SW 1271 (cell line): Measurements from ENCODE around the gene CD164L2.

ENCODE experiments used
- DNase-seq, 2 experiments: peaks; one replicate each; lab custom pipeline; 2025; lab: John Stamatoyannopoulos, UW

The CD164L2 gene

DNA sequence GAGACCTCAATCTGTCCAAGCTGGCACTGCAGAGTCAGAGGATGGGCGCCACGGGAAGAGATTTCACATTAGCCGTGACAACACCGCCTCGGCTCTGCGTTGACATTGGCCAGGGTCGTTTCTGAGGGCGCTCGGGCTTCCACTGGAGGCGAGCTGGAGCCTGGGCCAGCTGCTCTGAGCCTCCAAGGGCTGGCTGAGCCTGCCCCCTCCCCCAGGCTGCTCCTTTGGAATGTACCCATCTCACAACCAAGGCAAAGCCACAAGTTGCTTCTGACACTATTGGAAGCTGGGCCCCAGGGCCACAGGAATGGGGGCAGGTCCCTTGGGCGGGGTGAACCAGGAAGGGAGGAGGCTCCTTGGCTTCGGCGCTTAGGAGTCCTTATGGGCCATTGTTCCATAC is 21.9 kb upstream of the CD164L2 start:
- no peak for DNase-seq

- no peak for DNase-seq
These were observed 20.8 kb upstream of the CD164L2 start for GRCh38 chr1:27403931-27404330.

GRCh38 chr1:27403065-27403726 is 20.1 kb upstream of the CD164L2 start:
- no peak for DNase-seq

DNA sequence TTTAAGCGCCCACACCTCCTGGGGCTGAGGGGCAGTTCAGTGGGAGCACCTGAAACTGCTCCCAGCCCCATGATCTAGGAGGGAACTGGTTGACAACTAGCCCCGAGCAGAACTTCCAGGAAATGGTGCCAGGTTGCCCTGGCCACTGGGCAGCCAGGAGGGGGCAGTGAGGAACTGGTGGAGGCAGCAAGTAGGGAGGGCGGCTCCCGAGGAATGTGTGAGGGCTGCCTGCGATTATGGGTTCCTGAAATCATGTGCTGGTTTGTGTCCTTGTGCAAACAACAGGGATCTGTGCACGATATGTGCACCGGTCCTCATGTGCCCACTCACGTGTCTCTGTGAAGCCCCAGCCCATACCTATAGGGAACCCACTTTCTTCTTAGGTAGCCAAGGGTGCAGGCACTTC is 19.2 kb upstream of the CD164L2 start:
- DNase-seq: no peak

DNA sequence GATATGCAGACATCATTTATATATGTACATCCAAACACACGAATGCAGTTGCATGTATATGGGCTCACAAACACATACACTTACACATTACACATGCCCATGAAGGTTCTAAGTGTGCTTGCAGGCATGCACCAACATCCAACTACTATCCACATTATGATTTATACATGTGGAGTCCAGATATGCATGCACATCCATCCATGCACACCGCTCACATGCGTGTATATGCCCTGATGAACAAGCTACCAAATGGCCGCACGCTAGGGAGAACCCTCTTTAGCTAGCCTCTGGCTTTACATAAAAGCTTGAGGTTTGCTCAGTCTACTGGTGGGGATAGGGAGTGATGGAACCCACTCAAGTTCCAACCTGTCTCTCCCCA is 17.8 kb upstream of the CD164L2 start:
- DNase-seq: no peak

DNA sequence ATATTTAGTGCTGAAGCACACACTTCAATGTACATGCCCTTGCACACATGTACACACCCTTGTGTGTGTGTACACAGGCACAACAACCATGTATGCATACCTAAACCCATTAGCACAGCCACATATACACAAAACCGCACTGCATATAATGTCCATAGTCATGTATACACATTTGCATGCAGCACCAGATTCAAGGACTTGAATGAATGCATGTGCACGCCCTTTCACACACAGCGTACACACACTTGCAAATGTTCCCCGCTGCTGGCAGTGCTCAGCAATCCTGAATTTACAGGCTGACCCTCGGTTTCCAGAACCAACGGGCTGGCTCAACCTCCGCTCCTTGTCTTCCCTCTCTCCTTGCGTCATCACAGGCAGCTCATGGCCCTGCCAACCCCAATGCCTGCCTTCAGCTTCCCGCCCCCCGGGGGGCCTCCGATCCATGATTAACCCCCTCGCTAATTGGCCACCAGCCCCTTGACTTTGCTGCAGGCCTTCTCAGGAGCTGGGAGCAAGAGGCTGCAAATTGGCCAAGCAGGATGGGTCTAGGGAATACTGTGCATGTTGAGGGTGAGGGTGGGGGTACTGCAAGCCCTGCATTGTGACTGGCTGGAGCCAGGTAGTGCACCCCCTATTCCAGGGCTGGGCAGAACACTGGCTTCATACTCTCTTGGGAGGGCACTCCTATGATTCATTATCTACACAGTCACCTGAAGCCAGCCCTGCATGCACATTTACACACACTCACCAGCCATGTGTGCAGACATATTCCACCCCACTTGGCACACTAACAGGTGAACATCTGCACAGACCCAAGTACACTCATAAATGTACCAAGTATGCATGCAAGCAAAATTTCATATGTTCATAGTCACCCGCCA is 17.2 kb upstream of the CD164L2 start:
- DNase-seq: no peak

- DNase-seq: no peak
These were observed 16.3 kb upstream of the CD164L2 start for GRCh38 chr1:27399251-27400025.

- no peak for DNase-seq
These were observed 15.4 kb upstream of the CD164L2 start for GRCh38 chr1:27398405-27399149.

GRCh38 chr1:27397749-27398148 is 14.6 kb upstream of the CD164L2 start:
- no peak for DNase-seq

DNA sequence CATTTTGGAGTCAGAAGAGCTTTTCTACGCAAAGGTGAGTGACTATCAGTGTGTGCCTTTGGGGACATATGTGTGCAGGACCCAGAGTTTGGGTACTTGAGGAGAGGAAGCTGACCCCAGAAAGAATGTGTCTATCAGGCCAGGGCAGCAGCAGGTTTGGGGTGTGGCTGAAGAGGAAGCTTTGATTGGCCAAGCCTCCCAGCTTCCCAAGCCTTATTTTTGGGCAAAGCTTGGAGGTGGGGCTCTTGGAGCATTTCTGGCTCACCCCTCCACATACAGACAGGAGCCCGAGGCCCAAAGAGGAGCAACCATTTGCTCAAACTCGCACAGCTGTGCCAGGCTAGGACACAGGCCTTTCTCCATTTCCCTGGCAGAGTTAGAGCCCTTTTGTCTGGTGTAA is 14.0 kb upstream of the CD164L2 start:
- DNase-seq: no peak

GRCh38 chr1:27395441-27396195 is 12.5 kb upstream of the CD164L2 start:
- peak; percentile 46 to 50 for DNase-seq

DNA sequence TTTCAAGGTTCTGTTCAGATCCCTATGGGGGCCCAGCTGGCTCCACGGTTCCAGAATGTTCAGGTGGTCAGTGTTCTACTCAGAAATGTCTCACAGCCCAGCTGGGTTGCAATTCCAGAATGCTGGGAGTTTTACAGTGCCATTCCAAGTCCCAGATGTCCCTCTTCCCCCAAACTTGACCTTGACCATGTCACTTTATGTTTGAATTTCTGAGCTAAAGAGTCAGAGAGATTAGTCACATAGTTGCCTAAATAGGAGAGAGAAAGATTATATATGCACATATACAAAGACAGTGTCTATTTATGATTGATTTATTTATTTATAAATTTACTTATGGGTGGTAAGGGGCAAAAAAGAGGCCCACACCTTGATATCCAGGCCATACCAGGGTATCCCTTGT is 11.8 kb upstream of the CD164L2 start:
- no peak for DNase-seq

DNA sequence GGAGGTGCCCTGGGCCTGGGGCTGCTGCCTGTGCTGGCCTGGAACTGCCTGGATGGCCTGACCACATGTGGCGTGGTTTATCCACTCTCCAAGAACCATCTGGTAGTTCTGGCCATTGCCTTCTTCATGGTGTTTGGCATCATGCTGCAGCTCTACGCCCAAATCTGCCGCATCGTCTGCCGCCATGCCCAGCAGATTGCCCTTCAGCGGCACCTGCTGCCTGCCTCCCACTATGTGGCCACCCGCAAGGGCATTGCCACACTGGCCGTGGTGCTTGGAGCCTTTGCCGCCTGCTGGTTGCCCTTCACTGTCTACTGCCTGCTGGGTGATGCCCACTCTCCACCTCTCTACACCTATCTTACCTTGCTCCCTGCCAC is 11.1 kb upstream of the CD164L2 start:
- no peak for DNase-seq

DNA sequence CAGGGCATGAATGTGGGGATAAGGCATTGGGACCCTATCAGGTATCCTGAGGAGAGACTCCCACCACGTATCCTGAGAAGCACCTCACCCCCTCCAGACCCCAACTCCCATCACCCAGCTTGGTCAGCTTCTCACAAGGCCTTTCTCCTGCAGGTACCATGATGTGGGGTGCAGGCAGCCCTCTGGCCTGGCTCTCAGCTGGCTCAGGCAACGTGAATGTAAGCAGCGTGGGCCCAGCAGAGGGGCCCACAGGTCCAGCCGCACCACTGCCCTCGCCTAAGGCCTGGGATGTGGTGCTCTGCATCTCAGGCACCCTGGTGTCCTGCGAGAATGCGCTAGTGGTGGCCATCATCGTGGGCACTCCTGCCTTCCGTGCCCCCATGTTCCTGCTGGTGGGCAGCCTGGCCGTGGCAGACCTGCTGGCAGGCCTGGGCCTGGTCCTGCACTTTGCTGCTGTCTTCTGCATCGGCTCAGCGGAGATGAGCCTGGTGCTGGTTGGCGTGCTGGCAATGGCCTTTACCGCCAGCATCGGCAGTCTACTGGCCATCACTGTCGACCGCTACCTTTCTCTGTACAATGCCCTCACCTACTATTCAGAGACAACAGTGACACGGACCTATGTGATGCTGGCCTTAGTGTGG is 10.6 kb upstream of the CD164L2 start:
- no peak for DNase-seq

- DNase-seq: no peak
These were observed 9.9 kb upstream of the CD164L2 start for GRCh38 chr1:27392778-27393635.

DNA sequence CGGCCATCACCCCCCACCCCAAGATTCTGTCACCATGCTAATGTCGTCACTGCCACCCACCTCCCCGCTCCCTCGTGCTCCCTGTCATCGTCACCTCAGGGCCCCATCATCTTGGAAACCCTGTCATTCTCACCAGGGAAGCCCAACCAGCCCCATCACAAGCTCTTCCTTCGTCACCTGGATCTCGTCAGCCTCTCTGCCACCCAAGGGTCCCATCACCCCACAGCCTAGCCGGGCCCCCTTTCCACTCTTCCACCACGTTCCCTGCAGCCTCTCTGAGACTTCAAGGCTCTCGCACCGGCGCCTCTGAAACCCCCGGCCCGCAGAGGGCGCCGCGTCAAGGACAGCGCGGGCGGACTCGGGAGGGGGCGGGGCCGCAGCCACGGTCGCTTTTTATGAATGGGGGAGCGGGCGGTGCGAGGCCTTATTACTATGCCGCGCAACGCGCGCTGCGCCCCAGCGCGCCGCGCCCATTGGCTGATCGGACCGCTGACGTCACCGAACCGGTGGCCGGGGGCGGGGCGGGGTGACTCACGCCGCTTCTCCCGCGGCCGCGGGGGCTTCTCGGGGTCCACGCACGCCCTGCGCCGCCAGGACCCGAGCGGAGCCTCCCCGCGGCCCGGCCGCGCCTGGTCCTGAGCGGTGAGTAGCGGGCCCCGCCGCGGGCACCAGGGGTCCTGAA is 9.1 kb upstream of the CD164L2 start, which contains the start of gene GPR3:
TSS of gene GPR3 (plus strand) at position 527 of the 682 bp plus-strand sequence. CDS start 1,177 bp downstream, outside the sequence.
- DNase-seq: peak; percentile 57 to 82

- DNase-seq: no peak
These were observed 8.5 kb upstream of the CD164L2 start for GRCh38 chr1:27391511-27392095.

DNA sequence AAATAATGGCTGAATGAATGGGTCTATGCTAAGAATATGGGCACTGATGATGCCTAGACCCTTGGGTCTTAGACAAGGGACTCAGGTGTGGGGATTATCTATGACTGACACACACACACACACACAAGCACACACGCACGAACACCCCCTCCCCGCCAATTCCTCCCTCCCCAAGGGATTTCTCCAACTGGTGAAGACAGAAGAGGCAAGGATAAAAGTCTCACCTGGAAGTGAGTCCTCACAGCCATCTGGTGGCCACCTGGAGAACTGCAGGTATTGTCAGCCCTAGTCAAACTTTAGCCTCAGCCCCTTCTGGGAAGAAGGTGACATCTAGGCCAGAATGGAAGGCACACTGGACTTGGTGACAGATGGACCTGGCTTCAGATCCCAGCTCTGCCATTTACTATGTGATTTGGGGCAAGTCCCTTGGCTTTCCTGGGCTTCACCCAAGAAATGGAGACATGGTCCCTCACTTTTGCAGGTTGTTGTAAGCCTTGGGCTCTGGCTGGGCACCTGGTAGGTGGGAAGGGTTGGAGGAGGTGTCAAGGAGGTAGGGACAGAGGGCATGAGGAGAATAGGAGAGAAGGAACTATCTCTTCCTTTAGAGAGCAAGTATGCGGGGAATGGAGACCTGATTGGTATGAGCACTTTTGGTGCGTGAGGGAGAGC is 5.3 kb upstream of the CD164L2 start:
- DNase-seq: peak in 1 of 2 experiments; percentile 48
